Subcutaneous abdominal adipose tissue (tissue), 5 donors: ENCODE data around the gene PROP1.
"Not testable (repeated sequence)": the region's sequence is repeated elsewhere in the genome, so short reads cannot be mapped to it uniquely, and the experiment has no call there.

Source experiments
- H3K27ac ChIP-seq: one replicate; pipeline ENCODE4 v1.7.0; 2013; ENCODE audit warnings: low read depth, mild to moderate bottlenecking, inconsistent platforms, low read length, moderate library complexity
- H3K27me3 ChIP-seq, 5 donors: one replicate each; pipeline ENCODE4 v1.7.0; 2013; ENCODE audit warnings: low read length in 5 of 5, inconsistent platforms in 1 of 5; ENCODE audit not compliant: control insufficient read depth in 5 of 5, insufficient read depth in 4 of 5
- H3K36me3 ChIP-seq, 5 donors: one replicate each; pipeline ENCODE4 v1.7.0; 2013; ENCODE audit warnings: low read length in 5 of 5; ENCODE audit not compliant: control insufficient read depth in 5 of 5, insufficient read depth in 5 of 5
- H3K4me1 ChIP-seq, 5 donors: one replicate each; pipeline ENCODE4 v1.7.0; 2013; ENCODE audit warnings: low read length in 5 of 5, mild to moderate bottlenecking in 3 of 5, moderate library complexity in 1 of 5; ENCODE audit not compliant: control insufficient read depth in 5 of 5, insufficient read depth in 5 of 5
- H3K4me3 ChIP-seq, 5 donors: one replicate each; pipeline ENCODE4 v1.7.0; 2013; ENCODE audit warnings: low read length in 5 of 5, low read depth in 1 of 5
- H3K9ac ChIP-seq, 5 donors: one replicate each; pipeline ENCODE4 v1.7.0; 2013; ENCODE audit warnings: low read length in 5 of 5, mild to moderate bottlenecking in 4 of 5, moderate library complexity in 3 of 5
- H3K9me3 ChIP-seq, 5 donors: one replicate each; pipeline ENCODE4 v1.7.0; 2013; ENCODE audit warnings: low read length in 5 of 5; ENCODE audit not compliant: control insufficient read depth in 5 of 5
- donor health status: healthy.
- donor health status: healthy.
- donor health status: healthy.
- donor health status: healthy.
- donor health status: healthy.

The PROP1 gene

DNA sequence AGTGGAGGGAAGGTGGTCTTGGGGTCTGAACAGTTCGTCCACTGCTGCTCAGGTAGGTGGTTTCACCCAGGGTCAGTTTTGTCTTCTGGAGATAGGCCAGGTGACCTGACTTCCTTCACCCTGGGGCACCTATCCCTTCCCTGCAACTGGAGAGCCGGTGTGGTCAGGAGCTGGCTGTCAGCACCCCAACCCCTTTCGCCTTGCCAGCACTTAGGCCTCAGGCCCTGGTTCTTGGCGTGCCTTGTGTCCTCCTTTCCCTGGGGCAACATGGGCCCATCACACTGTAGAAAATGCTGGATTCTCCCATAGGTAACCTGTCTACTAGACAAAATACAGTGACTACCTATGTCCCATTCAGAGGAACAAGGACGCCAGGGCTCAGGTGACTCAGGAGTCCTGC is 13.1 kb downstream of the PROP1 start:
- Histone ChIP-seq H3K27me3 (peaks cover 34 to 58% (median 50%) of the 10 kb centered on the region in 5 donors), H3K4me1 (peaks cover 0 to 3% (median 0%) of the 10 kb centered on the region in 5 donors), H3K36me3 (no peaks in the 10 kb centered on the region), H3K9me3 (no peaks in the 10 kb centered on the region), H3K27ac (no peak overlapping the region), H3K4me3 (no peak overlapping the region), H3K9ac (no peak overlapping the region)

DNA sequence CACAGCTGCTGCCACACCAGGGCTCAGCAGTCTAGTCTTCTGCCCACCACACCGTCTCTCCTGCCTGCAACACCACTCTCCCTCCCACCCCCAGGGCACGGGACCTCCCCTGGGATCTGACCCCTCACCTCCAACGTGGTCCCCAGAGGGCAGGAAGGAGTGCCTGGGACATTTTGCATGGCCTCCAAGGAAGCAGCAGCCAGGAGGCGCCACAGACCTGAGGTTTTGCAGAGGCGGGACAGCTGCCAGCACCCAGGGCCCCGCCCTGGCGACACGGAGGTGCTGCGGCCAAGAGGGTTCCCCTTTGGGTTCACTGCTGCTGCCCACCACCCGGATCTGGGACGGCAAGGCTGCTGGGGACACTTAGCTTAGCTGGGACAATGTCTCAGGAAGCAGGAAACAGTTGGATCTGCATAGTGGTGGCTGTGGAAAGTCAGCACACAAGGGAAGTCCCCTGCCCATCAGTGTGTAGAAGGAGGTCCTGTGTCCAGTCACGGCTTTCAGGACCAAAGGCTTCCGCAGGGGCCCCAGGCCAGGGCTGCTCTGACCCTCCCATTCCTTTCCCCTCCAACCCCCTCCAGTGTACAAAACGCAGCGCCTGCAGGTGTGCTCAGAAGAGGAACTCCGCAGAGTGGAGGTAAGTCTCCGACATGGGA is 13.8 kb downstream of the PROP1 start:
- Histone ChIP-seq H3K27me3 (peaks cover 34 to 54% (median 45%) of the 10 kb centered on the region in 5 donors), H3K27ac (no peak overlapping the region), H3K36me3 (no peaks in the 10 kb centered on the region), H3K9ac (no peak overlapping the region), H3K4me3 (no peak overlapping the region), H3K9me3 (no peaks in the 10 kb centered on the region), H3K4me1 (peaks cover 0 to 3% (median 0%) of the 10 kb centered on the region in 5 donors)

DNA sequence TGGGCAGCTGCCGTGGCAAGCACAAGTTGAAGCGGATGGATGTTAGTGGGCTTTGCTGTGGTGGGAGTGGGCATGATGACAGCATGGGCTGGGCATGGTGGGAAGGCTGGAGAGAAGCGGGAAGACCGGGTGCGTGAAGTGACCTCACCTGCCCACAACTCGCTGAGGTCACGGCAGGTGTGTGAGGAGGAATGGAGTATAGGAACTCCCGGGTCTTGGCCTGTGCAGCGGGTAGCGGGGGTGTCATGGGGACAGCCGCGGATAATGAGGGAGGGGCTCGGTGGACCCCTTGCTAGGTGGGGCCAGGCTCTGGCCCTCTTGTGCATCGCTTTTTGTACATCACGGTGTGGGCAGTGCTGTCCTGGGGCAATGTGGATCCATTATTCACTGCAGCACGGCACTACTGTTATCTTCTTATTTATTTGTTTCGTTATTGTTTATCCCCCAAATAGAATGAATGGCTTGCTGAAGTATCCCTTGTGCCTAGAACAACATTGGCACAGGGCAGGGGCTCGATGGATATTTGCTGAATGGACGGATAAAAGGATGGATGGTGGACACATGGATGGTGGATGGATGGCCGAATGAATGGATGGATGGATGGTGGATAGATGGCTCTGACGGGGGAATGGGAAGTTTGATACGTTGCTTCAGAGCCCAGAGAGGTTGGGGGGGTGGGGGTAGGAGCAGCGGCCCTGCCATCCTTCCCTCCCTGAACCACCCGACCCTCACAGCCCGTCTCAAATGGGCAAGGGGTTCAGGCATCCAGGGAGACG is 14.6 kb downstream of the PROP1 start:
- Histone ChIP-seq H3K9ac (no peak overlapping the region), H3K27me3 (peaks cover 34 to 51% (median 45%) of the 10 kb centered on the region in 5 donors), H3K27ac (no peak overlapping the region), H3K9me3 (no peaks in the 10 kb centered on the region), H3K36me3 (no peaks in the 10 kb centered on the region), H3K4me1 (peaks cover 0 to 3% (median 0%) of the 10 kb centered on the region in 5 donors), H3K4me3 (no peak overlapping the region)

DNA sequence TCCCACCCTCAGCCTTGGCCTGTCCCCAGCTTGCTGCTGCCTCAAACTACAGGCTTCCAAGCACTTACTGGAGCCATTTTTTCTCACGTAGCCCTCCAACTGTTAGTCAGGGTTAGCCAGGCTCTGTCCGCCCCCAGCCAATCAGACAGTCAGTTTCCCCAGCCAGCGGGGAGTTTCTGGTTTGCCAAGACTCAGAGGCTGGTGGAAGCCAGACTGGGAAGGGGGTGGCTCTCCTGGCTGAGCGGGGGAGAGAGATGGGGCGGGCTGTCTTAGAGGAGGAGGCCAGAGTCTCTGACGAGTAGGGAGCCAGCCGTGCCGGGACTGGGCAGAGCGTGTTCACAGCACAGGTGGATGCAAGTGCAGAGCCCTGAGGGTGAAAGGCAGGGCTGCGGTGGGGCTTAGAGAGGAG is 15.3 kb downstream of the PROP1 start:
- Histone ChIP-seq H3K9ac (no peak overlapping the region), H3K4me3 (no peak overlapping the region), H3K9me3 (no peaks in the 10 kb centered on the region), H3K27ac (no peak overlapping the region), H3K36me3 (no peaks in the 10 kb centered on the region), H3K27me3 (peaks cover 34 to 48% (median 44%) of the 10 kb centered on the region in 5 donors), H3K4me1 (peaks cover 0 to 3% (median 0%) of the 10 kb centered on the region in 5 donors)

DNA sequence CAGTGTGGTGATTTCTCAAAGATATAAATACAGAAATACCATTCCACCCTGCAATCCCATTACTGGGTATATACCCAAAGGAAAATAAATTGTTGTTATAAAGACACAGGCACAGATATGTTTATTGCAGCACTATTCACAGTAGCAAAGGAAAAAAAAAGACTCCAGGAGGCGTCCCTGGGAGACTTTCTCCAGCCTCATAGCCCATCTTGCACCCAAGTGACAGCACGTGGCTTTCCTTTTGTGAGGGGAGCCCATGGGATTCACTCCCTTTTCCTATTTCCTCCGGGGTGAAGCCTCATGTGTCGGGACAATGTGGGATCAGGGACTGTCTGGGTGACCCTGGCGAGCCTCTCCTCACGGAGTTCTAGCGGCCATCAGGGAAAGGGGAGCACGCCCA is 18.4 kb downstream of the PROP1 start:
- H3K27me3 ChIP-seq = peaks cover 17 to 25% (median 22%) of the 10 kb centered on the region in 5 donors
- H3K4me3 ChIP-seq, H3K9me3 ChIP-seq, H3K27ac ChIP-seq, H3K9ac ChIP-seq, H3K36me3 ChIP-seq, H3K4me1 ChIP-seq: not testable (repeated sequence)

DNA sequence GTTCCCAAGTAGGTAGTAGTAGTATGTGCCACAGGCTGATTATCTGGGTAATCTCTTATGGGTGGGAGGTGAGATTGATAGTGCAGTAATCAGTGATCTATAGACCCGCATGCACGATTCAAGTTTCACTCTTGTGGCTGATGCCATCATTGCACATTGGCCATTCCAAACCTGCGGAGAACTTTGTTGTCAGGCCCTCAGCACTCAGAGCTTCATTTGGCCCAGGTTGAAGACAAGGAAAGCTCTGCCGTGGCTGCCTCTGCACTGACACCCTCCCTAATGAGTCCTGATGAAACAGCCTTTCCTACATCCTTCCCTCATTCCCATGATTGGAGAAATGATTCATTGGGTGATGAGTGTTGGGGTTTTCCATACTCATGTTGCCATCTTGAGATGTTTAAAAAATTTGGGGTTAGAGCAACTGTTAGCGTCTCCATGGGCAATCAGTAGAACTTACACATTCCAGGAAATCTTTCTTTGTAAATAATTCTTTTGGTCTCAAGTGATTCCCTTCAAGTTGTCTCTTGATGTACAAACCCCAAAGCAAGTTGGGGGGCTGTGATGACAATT is 22.9 kb downstream of the PROP1 start:
- H3K4me3 ChIP-seq = no peak overlapping the region
- H3K27me3 ChIP-seq = peaks cover 0 to 10% (median 3%) of the 10 kb centered on the region in 5 donors
- no peak overlapping the region for H3K9ac ChIP-seq
- H3K9me3 ChIP-seq = no peaks in the 10 kb centered on the region
- H3K27ac ChIP-seq = no peak overlapping the region
- no peaks in the 10 kb centered on the region for H3K36me3 ChIP-seq
- no peaks in the 10 kb centered on the region for H3K4me1 ChIP-seq

DNA sequence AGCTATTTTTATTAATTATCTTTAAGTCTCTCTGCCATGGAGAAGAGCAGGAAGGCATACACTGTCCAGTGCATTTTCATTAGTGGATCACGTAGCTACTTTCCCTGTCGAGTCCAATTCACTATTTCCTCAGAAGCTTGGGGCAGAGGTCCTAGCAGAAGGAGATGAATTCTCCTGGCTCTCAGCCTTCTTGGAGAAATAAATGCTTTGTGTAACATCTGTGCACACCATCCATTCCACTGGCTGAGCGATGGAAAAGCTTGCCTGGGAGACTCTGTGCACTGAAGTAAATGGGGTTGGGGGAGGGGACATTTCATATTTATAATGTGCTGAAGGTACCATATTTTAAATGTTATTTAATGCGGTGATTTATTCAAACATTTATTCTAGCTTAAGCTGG is 23.4 kb downstream of the PROP1 start:
- Histone ChIP-seq H3K9ac (no peak overlapping the region), H3K36me3 (no peaks in the 10 kb centered on the region)

DNA sequence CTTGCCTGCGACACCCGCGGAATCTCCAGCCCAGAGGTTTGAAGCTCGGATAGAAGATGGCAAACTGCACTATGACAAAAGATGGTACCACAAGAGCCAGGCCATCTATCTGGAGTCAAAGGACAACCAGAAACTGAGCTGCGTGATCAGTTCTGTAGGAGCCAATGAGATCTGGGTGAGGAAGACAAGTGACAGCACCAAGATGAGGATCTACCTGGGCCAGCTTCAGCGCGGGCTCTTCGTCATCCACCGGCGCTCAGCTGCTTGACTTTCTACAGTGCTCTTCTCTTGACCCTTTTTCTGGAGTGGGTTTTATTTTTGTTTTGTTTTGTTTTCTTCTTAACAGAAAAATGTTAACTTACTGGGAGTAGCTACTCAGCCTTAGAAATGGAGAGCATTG is 24.0 kb downstream of the PROP1 start:
- H3K4me3 ChIP-seq, H3K9me3 ChIP-seq, H3K36me3 ChIP-seq, H3K27ac ChIP-seq, H3K4me1 ChIP-seq, H3K9ac ChIP-seq: not testable (repeated sequence)
- H3K27me3 ChIP-seq = peaks cover 0 to 10% (median 0%) of the 10 kb centered on the region in 5 donors

More for the DNA sequence above, 23.4 kb downstream of the PROP1 start:
- Histone ChIP-seq H3K4me3 (no peak overlapping the region), H3K27me3 (peaks cover 0 to 10% (median 0%) of the 10 kb centered on the region in 5 donors), H3K4me1 (no peaks in the 10 kb centered on the region), H3K9me3 (no peaks in the 10 kb centered on the region), H3K27ac (no peak overlapping the region)

DNA sequence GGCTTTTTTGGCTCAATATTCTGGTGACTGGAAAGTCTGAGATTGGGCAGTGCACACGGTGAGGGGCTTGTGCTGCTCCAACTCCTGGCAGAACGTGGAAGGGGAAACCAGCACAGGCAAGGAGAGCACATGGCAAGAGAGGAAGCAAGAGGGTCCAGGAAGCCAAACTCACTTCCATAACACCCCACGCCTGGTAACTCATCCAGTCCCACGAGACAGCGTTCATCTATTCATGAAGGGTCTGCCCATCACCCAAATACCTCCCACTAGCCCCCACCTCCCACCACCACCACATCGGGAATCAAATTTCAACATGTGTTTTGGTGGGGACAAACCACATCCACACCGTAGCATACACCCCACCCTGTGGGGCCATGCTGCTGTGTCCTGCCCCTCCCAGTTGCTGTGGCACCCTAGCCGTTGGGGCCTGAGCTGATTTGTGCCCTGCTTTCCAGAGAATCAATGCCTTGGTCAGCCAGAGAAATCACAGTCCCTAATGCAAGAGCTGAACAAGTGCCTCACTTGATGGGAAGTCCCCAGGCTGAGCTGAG is 27.3 kb downstream of the PROP1 start:
- Histone ChIP-seq H3K4me1 (no peaks in the 10 kb centered on the region), H3K9ac (no peak overlapping the region), H3K4me3 (no peak overlapping the region), H3K27ac (no peak overlapping the region), H3K27me3 (peaks cover 0 to 10% (median 4%) of the 10 kb centered on the region in 5 donors), H3K9me3 (no peaks in the 10 kb centered on the region), H3K36me3 (no peaks in the 10 kb centered on the region)
